Esophagus muscularis mucosa (tissue), 3 donors: Measurements from ENCODE around the gene CRYAA.
"Not testable (repeated sequence)": the region's sequence is repeated elsewhere in the genome, so short reads cannot be mapped to it uniquely, and the experiment has no call there.

Experiments used
- POLR2A ChIP-seq: fragments of 450-650 bp; IDR thresholded peaks from one replicate; pipeline ENCODE4 v1.6.1; 2017; ENCODE audit warnings: antibody characterized with exemption, moderate library complexity, mild to moderate bottlenecking, low read depth
- TF ChIP-seq, protein P1 (sequence below), 3 experiments: fragments of 200-600 bp in 2 of 3; fragments of 450-650 bp in 1 of 3; sonication (generic) in 2 of 3; IDR thresholded peaks; one replicate each; pipeline ENCODE4 v1.5.1; 2017 to 2019; ENCODE audit warnings: antibody characterized with exemption in 3 of 3, mild to moderate bottlenecking in 2 of 3, moderate library complexity in 1 of 3

DNA sequence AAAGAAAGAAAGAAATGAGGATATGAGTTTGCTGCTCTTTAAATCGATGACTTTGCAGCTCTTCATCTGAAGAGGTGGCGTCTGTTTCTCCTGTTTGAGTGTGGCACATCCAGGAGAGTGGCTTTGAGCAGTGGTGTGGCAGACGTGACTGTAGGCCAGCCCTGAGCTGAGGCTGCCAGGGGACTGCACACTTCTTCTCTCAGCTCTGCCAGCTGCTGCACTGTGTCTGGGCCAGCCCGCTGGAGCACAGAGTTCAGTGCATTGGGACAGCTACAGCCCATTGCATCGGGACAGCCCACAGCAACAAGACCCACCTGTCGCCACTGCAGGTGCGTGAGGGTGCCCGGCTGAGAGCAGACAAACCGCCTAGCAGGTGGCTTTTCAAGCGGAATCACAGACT is 34.3 kb upstream of the CRYAA start:
- TF ChIP-seq, protein P1, sequence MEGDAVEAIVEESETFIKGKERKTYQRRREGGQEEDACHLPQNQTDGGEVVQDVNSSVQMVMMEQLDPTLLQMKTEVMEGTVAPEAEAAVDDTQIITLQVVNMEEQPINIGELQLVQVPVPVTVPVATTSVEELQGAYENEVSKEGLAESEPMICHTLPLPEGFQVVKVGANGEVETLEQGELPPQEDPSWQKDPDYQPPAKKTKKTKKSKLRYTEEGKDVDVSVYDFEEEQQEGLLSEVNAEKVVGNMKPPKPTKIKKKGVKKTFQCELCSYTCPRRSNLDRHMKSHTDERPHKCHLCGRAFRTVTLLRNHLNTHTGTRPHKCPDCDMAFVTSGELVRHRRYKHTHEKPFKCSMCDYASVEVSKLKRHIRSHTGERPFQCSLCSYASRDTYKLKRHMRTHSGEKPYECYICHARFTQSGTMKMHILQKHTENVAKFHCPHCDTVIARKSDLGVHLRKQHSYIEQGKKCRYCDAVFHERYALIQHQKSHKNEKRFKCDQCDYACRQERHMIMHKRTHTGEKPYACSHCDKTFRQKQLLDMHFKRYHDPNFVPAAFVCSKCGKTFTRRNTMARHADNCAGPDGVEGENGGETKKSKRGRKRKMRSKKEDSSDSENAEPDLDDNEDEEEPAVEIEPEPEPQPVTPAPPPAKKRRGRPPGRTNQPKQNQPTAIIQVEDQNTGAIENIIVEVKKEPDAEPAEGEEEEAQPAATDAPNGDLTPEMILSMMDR (IDR thresholded peaks at IDR 0.05), result not testable (repeated sequence)
- not testable (repeated sequence) for TF ChIP-seq POLR2A
